Esophagus (tissue), 2 donors: ENCODE data around the gene TCEAL1. TPM values are rescaled to one million over a fixed set of nuclear protein-coding genes. Genes with fewer than 3 reads are reported as not detected.

Experiments
- H3K27ac ChIP-seq, 2 donors: one replicate each; pipeline ENCODE4 v1.5.1; 2013; ENCODE audit warnings: low read depth in 2 of 2, mild to moderate bottlenecking in 2 of 2, inconsistent platforms in 1 of 2, low read length in 1 of 2, moderate library complexity in 1 of 2
- H3K27me3 ChIP-seq, 2 donors: one replicate each; pipeline ENCODE4 v1.6.1; 2013; ENCODE audit warnings: low read length in 2 of 2, control low read depth in 1 of 2, mild to moderate bottlenecking in 1 of 2; ENCODE audit not compliant: insufficient read depth in 2 of 2, control insufficient read depth in 1 of 2
- H3K36me3 ChIP-seq, 2 donors: one replicate each; pipeline ENCODE4 v1.6.1; 2013; ENCODE audit warnings: low read length in 1 of 2; ENCODE audit not compliant: control insufficient read depth in 2 of 2, insufficient read depth in 2 of 2
- H3K4me1 ChIP-seq, 2 donors: one replicate each; pipeline ENCODE4 v1.6.1; 2013; ENCODE audit warnings: low read length in 1 of 2; ENCODE audit not compliant: control insufficient read depth in 2 of 2, insufficient read depth in 2 of 2
- H3K4me3 ChIP-seq, 2 donors: one replicate each; pipeline ENCODE4 v1.5.1; 2013; ENCODE audit warnings: low read length in 2 of 2, mild to moderate bottlenecking in 2 of 2, low read depth in 1 of 2, moderate library complexity in 1 of 2
- H3K9me3 ChIP-seq, 2 donors: one replicate each; pipeline ENCODE4 v1.6.1; 2013; ENCODE audit warnings: mild to moderate bottlenecking in 2 of 2, low read depth in 1 of 2, low read length in 1 of 2, moderate library complexity in 1 of 2; ENCODE audit not compliant: control insufficient read depth in 2 of 2, insufficient read depth in 1 of 2
- WGBS, 2 donors: extraction: QIAGEN DNeasy Blood & Tissue Kit; methylation state at CpG; one replicate each; pipeline ENCODE4 v1.1.7; 2013; 5-methylcytosine and 5-hydroxymethylcytosine counted together
- polyA plus RNA-seq, 2 donors: library from polyadenylated mRNA; stranded (reverse); fragments of 200-250 nt; gene quantifications; one replicate each; pipeline ENCODE4 v1.2.3, GENCODE V29; 2013
- donor health status: healthy with polysubstance abuse.
- donor health status: Bipolar disorder and iron deficiency.

Gene TCEAL1
- polyA plus RNA-seq, 2 donors: 13.3 to 25.9 TPM

DNA sequence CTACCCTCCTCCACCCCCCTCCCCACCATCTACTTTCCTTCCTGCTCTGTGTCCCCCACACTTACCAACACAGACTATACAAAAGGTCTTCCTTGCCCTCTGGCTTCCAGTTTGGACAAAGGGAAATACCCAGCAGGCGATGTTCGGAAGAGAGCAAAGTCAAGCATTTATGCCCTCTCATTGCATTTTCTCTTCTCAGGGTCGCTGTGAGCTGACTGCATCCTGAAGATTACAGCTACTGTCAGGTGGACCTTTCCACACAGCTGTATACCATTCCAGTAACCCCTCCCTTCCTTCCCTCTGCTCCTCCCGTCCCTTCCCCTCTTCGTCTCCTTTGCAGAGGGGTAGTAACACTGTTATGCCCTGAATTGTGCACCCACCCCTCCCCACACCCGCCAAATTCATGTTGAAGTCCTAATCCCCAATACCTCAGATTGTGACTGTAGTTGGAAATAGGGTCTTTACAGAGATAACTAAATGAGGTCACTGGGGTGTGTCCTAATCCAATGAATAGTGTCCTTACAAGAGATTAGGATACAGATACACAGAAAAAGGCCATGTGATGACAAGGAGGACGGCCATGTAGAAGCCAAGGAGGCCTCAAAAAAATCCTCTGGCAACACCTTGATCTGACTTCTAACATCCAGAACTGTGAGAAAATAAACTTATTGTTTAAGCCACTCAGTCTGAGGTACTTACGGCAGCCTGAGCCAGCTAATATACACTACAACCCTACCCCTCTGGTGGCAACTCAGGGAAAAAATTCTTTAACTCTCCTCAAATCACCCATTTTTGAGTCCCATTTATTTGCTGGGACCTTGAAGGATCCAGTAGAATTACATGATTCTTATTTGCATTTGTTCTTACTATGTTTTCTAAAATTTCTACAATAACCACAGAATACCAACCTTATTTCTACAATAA is 46.0 kb downstream of the TCEAL1 start:
- H3K9me3 ChIP-seq: no peaks in the 10 kb centered on the region
- H3K27ac ChIP-seq: no peak overlapping the region
- no peak overlapping the region for H3K4me3 ChIP-seq
- 73 to 82% methylated on average over 8 of the region's 8 CpGs for WGBS, 2 donors
- no peaks in the 10 kb centered on the region for H3K4me1 ChIP-seq
- H3K27me3 ChIP-seq: no peaks in the 10 kb centered on the region
- peaks cover 0 to 3% of the 10 kb centered on the region in 2 donors for H3K36me3 ChIP-seq

DNA sequence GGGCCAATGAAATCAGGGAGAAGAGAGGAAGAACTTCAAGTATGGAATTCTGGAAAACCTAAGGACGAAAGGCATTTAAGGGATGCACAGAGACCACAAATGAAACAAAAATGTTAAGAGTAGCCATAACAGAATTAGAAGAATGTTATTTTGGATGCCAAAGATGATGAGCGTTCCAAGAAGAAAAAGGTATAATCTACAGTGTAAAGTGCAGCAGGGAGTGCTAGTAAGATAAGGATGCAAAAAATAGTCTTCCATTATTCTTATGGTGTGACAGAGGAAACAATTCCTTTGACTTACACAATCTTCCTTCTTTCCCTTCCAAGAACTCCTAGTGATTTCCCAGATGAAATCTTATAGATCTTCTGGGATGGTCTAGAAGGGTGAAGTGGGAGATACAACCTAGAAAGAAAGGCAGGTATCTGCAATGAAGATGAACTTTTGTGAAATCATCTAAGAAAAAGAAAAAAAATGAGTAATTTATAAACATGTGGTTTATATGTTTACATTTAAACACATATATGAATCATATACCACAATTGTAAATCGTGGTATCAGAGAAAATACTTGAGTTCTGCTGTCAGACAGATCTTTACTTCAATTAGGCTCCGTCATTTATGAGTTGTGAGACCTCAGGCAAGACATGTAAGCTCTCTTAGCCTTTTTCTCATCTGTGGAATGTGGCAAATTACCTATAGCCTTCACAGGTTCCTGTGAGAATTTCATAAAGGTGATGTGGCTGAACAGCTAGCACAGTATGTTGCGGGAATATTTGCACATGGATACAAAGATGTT is 49.6 kb downstream of the TCEAL1 start:
- Histone ChIP-seq H3K4me3 (no peak overlapping the region), H3K36me3 (peaks cover 0 to 3% of the 10 kb centered on the region in 2 donors), H3K9me3 (no peaks in the 10 kb centered on the region)

More for the DNA sequence above, 49.6 kb downstream of the TCEAL1 start:
- Histone ChIP-seq H3K27me3 (no peaks in the 10 kb centered on the region), H3K4me1 (no peaks in the 10 kb centered on the region), H3K27ac (no peak overlapping the region)
- 74 to 83% methylated on average over 5 of the region's 5 CpGs for WGBS, 2 donors

Other genes starting within 250 kb of the TCEAL1 start
- gene RAB40A, start 109.5 kb upstream of the TCEAL1 start, polyA plus RNA-seq: 1 to 10 TPM in 1 of 2 donors, under 1 TPM in 1; 0.94 to 1.2 TPM
- 100 to 1,000 TPM in 1 of 2 donors, 10 to 100 TPM in 1; 94.8 to 124 TPM for gene TCEAL4, start 43.5 kb upstream of the TCEAL1 start, polyA plus RNA-seq
- 10 to 100 TPM in 1 of 2 donors, 1 to 10 TPM in 1; 9.5 to 19.7 TPM for gene TCEAL3, start 21.0 kb upstream of the TCEAL1 start, polyA plus RNA-seq
- gene MORF4L2, start 57.7 kb downstream of the TCEAL1 start, polyA plus RNA-seq: 100 to 1,000 TPM; 161 to 242 TPM
- gene TMEM31, start 81.9 kb downstream of the TCEAL1 start, polyA plus RNA-seq: under 1 TPM in 1 of 2 donors, not detected in 1; 0.05 TPM
- 1 to 10 TPM in 1 of 2 donors, under 1 TPM in 1; 0.94 to 2.3 TPM for gene PLP1, start 147.9 kb downstream of the TCEAL1 start, polyA plus RNA-seq
- 1 to 10 TPM in 1 of 2 donors, under 1 TPM in 1; 0.45 to 1.0 TPM for gene RAB9B, start 203.3 kb downstream of the TCEAL1 start, polyA plus RNA-seq